NCI-H524 (cell line): ENCODE measurements around the gene WLS.

Experiments
- DNase-seq, 2 experiments: peaks; one replicate each; lab custom pipeline; 2025; lab: John Stamatoyannopoulos, UW

The WLS gene

GRCh38 chr1:68085752-68086151, 146.6 kb downstream of the WLS start:
- no peak for DNase-seq

- DNase-seq, result no peak
Measured at GRCh38 chr1:68083686-68084085, 148.6 kb downstream of the WLS start.

GRCh38 chr1:68081775-68082283, 150.5 kb downstream of the WLS start:
- DNase-seq, result no peak

- no peak for DNase-seq
Measured at GRCh38 chr1:68078647-68079046, 153.7 kb downstream of the WLS start.
